Panc1 (cell line): Measurements from ENCODE around the gene PFKFB3. TPM values are rescaled to one million over a fixed set of nuclear protein-coding genes. Genes with fewer than 3 reads are reported as not detected.

ENCODE experiments used
- ATAC-seq: fragments of 200-7000 bp; cut with Tn5 transposase; 2 replicates; pipeline ENCODE4 v1.9.1; 2020; ENCODE audit warnings: mild to moderate bottlenecking, moderate library complexity
- BruUV-seq: library from RNA; stranded (reverse); fragments of 400-500 nt; replicated peaks from 2 replicates; lab custom pipeline; 2021; lab: Mats Ljungman, UMichigan
- CTCF ChIA-PET: fragments of 300-600 bp; sonication (Branson Sonifier 250); formaldehyde crosslinking; loops from one replicate; lab custom pipeline; 2022; ENCODE audit warnings: antibody characterized with exemption; lab: Charles Lee
- POLR2A ChIA-PET: fragments of 300-600 bp; sonication (Branson Sonifier 250); formaldehyde crosslinking; loops from one replicate; lab custom pipeline; 2022; ENCODE audit warnings: antibody characterized with exemption; lab: Charles Lee
- DNase-seq: peaks from one replicate; pipeline ENCODE4 v3.0.0-alpha.2; 2010; ENCODE audit warnings: low read depth, low spot score
- H3K27ac ChIP-seq: 2 replicates; pipeline ENCODE4 v1.5.1; 2011; ENCODE audit warnings: mild to moderate bottlenecking, low read length, inconsistent platforms
- H3K27me3 ChIP-seq: fragments of 200-500 bp; sonication (Bioruptor generic); 2 replicates; pipeline ENCODE4 v1.6.0; 2014; ENCODE audit warnings: low read length, inconsistent platforms; ENCODE audit not compliant: control insufficient read depth, insufficient read depth
- H3K36me3 ChIP-seq: fragments of 200-500 bp; sonication (Bioruptor generic); 2 replicates; pipeline ENCODE4 v1.5.1; 2014; ENCODE audit warnings: inconsistent platforms, mild to moderate bottlenecking, low read length, moderate library complexity; ENCODE audit not compliant: control insufficient read depth, insufficient read depth
- H3K4me1 ChIP-seq: 2 replicates; pipeline ENCODE4 v1.5.1; 2011; ENCODE audit warnings: inconsistent platforms, mild to moderate bottlenecking, low read length, moderate library complexity; ENCODE audit not compliant: control insufficient read depth, insufficient read depth
- H3K4me3 ChIP-seq, 2 experiments: 2 replicates each; pipeline ENCODE4 v1.5.1; 2011 to 2012; ENCODE audit warnings: low read depth in 2 of 2, low read length in 2 of 2, mild to moderate bottlenecking in 2 of 2, inconsistent platforms in 1 of 2, moderate library complexity in 1 of 2
- H3K9me3 ChIP-seq: fragments of 200-500 bp; sonication (Bioruptor generic); 2 replicates; pipeline ENCODE4 v1.5.1; 2014; ENCODE audit warnings: low read depth, mild to moderate bottlenecking, inconsistent platforms, low read length, moderate library complexity; ENCODE audit not compliant: control insufficient read depth, insufficient read depth
- CTCF ChIP-seq: fragments of 450-650 bp; IDR thresholded peaks from 2 replicates; pipeline ENCODE4 v1.5.1; 2017; ENCODE audit warnings: mild to moderate bottlenecking
- POLR2AphosphoS5 ChIP-seq: IDR thresholded peaks from 2 replicates; pipeline ENCODE4 v1.6.1; 2012; ENCODE audit warnings: mild to moderate bottlenecking, low read depth, low read length, moderate library complexity
- REST ChIP-seq, 2 experiments: IDR thresholded peaks; 2 replicates each; pipeline ENCODE4 v1.6.1; 2011 to 2012; ENCODE audit warnings: low read depth in 2 of 2, control low read depth in 1 of 2, low read length in 1 of 2, mild to moderate bottlenecking in 1 of 2, moderate library complexity in 1 of 2; ENCODE audit not compliant: insufficient read depth in 1 of 2
- SIN3A ChIP-seq: IDR thresholded peaks from 2 replicates; pipeline ENCODE4 v1.6.1; 2012; ENCODE audit warnings: low read depth, mild to moderate bottlenecking, low read length, moderate library complexity, borderline replicate concordance; ENCODE audit not compliant: insufficient read depth
- TCF7L2 ChIP-seq: IDR thresholded peaks from 2 replicates; pipeline ENCODE4 v1.6.1; 2011; ENCODE audit warnings: mild to moderate bottlenecking, low read depth, low read length, inconsistent platforms
- in situ Hi-C: cut with HindIII; loops from 2 replicates; pipeline ENCODE4 v1.10.0; 2016; ENCODE audit warnings: low sequenced_read_pairs, low pct_unique_long_range_greater_than_20kb
- intact Hi-C: fragments of 100-400 bp; cut with micrococcal nuclease; formaldehyde crosslinking; loops from one replicate; pipeline ENCODE4 v1.10.0; 2022; ENCODE audit not compliant: unreplicated experiment
- total RNA-seq: library from RNA; stranded (reverse); gene quantifications from one replicate; pipeline ENCODE4 v1.2.1, GENCODE V29; 2021; ENCODE audit not compliant: unreplicated experiment

PFKFB3 gene
- total RNA-seq, 1 experiment from 2014 or later: 17.1 TPM

- intact Hi-C loops (no loop called here), in situ Hi-C loops (no loop called here)
- ATAC-seq (no peak), DNase-seq (no peak)
- POLR2A ChIA-PET: no interaction called here
- CTCF ChIA-PET: no interaction called here
- H3K9me3 ChIP-seq: no peaks in the 10 kb centered on the region
- H3K27ac ChIP-seq: no peak overlapping the region
- H3K4me1 ChIP-seq: no peaks in the 10 kb centered on the region
- no peaks in the 10 kb centered on the region for H3K27me3 ChIP-seq
- no peak for TF ChIP-seq CTCF
- no peak overlapping the region for H3K4me3 ChIP-seq
- no peaks in the 10 kb centered on the region for H3K36me3 ChIP-seq
- BruUV-seq: no TSS peak
Observed at GRCh38 chr10:6216916-6217315, 14.2 kb downstream of the PFKFB3 start.

GRCh38 chr10:6217611-6218010, 14.9 kb downstream of the PFKFB3 start:
- ATAC-seq (no peak), DNase-seq (no peak)
- ChIA-PET CTCF (no interaction called here), POLR2A (no interaction called here)
- TF ChIP-seq REST (IDR thresholded peaks at IDR 0.05; ENCODE audit: insufficient read depth in 1 of 2, low read depth in 2 of 2, low read length in 1 of 2): no peak
- TF ChIP-seq SIN3A: no peak
- no peak for TF ChIP-seq TCF7L2
- TF ChIP-seq POLR2AphosphoS5: no peak
- TF ChIP-seq CTCF: no peak
- no TSS peak for BruUV-seq
- H3K27me3 ChIP-seq: no peaks in the 10 kb centered on the region
- intact Hi-C loops: no loop called here
- no peaks in the 10 kb centered on the region for H3K4me1 ChIP-seq
- no peak overlapping the region for H3K27ac ChIP-seq
- H3K9me3 ChIP-seq: no peaks in the 10 kb centered on the region
- no peaks in the 10 kb centered on the region for H3K36me3 ChIP-seq
- in situ Hi-C loops: no loop called here
- no peak overlapping the region for H3K4me3 ChIP-seq
